NB4 (cell line): ENCODE measurements around the gene HEPACAM2.

Experiments
- CTCF ChIP-seq: IDR thresholded peaks from one replicate; pipeline ENCODE4 v1.5.1; 2012; ENCODE audit warnings: low read depth, low read length
- MYC ChIP-seq: IDR thresholded peaks from 2 replicates; pipeline ENCODE4 v1.6.1; 2011; ENCODE audit warnings: low read depth, low read length

GRCh38 chr7:93138576-93138975 lies 87.7 kb downstream of the HEPACAM2 start:
- TF ChIP-seq CTCF, result no peak
- TF ChIP-seq MYC, result no peak
